HG03097 (cell line): ENCODE results near the gene RASD2.

Experiments
- ATAC-seq: cut with Tn5 transposase; IDR thresholded peaks from one replicate; pipeline ENCODE4 v1.9.1; 2021; ENCODE audit not compliant: unreplicated experiment, low FRiP score

The RASD2 gene

GRCh38 chr22:35597692-35598395 is 57.2 kb downstream of the RASD2 start:
- no peak for ATAC-seq

GRCh38 chr22:35598396-35598710 is 57.7 kb downstream of the RASD2 start:
- ATAC-seq, result no peak

GRCh38 chr22:35599364-35599763 is 58.7 kb downstream of the RASD2 start:
- no peak for ATAC-seq

DNA sequence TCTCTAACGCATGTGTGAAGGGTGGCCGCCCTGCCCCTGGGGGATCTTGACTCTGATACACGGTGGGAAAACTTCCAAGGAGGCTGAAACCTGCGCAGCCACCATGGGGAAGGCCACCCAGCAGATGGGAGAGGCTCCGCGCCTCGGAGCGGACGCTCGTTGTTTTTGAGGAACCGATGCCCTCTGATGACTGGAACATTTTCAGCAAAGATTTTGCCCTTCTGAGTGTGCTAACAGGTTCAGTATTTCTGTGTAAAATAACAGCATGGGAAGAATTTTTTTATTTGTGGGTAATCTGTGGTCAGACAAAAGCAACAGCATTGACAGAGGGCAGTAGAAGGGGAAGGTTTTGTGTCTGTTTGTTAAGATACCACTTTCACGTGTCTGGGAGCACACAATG is 59.8 kb downstream of the RASD2 start:
- ATAC-seq, result no peak

DNA sequence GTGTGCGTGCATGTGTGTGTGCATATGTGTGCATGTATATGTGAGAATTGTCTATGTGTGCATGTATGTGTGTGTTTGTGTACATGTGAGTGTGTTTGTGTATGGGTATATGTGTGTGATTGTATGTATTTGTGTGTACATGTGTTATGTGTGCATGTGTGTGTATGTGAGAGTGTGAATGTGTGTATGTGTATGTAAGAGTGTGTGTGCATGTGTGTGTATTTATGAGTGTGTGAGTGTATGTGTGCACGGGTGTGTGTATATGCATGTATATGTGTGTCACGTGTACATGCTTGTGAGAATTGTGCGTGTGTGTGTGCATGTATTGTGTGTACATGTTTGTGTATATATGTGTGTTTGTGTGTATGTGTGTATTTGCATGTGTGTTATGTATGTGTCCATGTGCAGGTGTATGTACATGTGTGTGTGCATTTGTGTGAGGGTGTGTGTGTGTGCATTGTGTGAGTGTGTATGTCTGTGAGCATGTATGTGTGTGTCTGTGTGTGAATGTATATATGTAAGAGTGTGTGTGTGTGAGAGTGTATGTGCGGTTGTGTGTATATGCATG is 60.5 kb downstream of the RASD2 start:
- ATAC-seq, result no peak

- no peak for ATAC-seq
Measured at GRCh38 chr22:35601743-35602615, 61.3 kb downstream of the RASD2 start.
